SU-DHL-6 (cell line): ENCODE results near the gene GRIK1.

Experiments used
- H2AFZ ChIP-seq: fragments of 200-600 bp; sonication (generic); 2 replicates; pipeline ENCODE4 v1.6.1; 2014; ENCODE audit warnings: low read depth, mild to moderate bottlenecking, moderate library complexity, mixed read lengths, antibody characterized with exemption, low read length; ENCODE audit not compliant: severe bottlenecking
- H3F3A ChIP-seq: fragments of 200-600 bp; shearing (Covaris generic); 2 replicates; pipeline ENCODE4 v1.6.0; 2016; ENCODE audit warnings: antibody characterized with exemption, mild to moderate bottlenecking; ENCODE audit not compliant: insufficient read depth
- H3K27ac ChIP-seq: fragments of 200-600 bp; sonication (generic); 2 replicates; pipeline ENCODE4 v1.5.1; 2016; ENCODE audit warnings: low read depth, mild to moderate bottlenecking, low read length, moderate library complexity, mixed read lengths
- H3K27me3 ChIP-seq: fragments of 200-600 bp; sonication (generic), shearing (Covaris generic); 2 replicates; pipeline ENCODE4 v1.6.0; 2014; ENCODE audit warnings: mild to moderate bottlenecking, low read length
- H3K36me3 ChIP-seq: fragments of 200-600 bp; sonication (generic); 2 replicates; pipeline ENCODE4 v1.6.1; 2014; ENCODE audit warnings: mild to moderate bottlenecking, low read length, mixed read lengths
- H3K4me2 ChIP-seq: fragments of 300-600, 200-600 bp; shearing (Covaris generic), sonication (generic); 2 replicates; pipeline ENCODE4 v1.6.0; 2014; ENCODE audit warnings: low read length, low read depth, mild to moderate bottlenecking; ENCODE audit not compliant: poor library complexity, severe bottlenecking
- H3K4me3 ChIP-seq: fragments of 200-600 bp; sonication (generic); 2 replicates; pipeline ENCODE4 v1.5.1; 2014; ENCODE audit warnings: antibody characterized with exemption, low read length, mild to moderate bottlenecking, mixed read lengths; ENCODE audit not compliant: insufficient read depth, poor library complexity, severe bottlenecking
- H3K79me2 ChIP-seq: fragments of 200-600 bp; sonication (generic); 2 replicates; pipeline ENCODE4 v1.6.1; 2014; ENCODE audit warnings: mild to moderate bottlenecking, low read length, moderate library complexity; ENCODE audit not compliant: insufficient read depth
- H3K9ac ChIP-seq: fragments of 200-600 bp; sonication (generic); 2 replicates; pipeline ENCODE4 v1.7.0; 2014; ENCODE audit warnings: mild to moderate bottlenecking, low read length
- H3K9me2 ChIP-seq: fragments of 200-600 bp; sonication (generic); replicated peaks from 2 replicates; pipeline ENCODE4 v1.6.1; 2014; ENCODE audit warnings: low read length; ENCODE audit not compliant: insufficient read depth
- H3K9me3 ChIP-seq: fragments of 200-600 bp; sonication (generic); 2 replicates; pipeline ENCODE4 v1.6.1; 2014; ENCODE audit warnings: low read length, mixed read lengths; ENCODE audit not compliant: insufficient read depth
- H4K20me1 ChIP-seq: fragments of 200-600 bp; sonication (generic); 2 replicates; pipeline ENCODE4 v1.6.1; 2014; ENCODE audit warnings: low read depth, mild to moderate bottlenecking, antibody characterized with exemption, low read length, moderate library complexity, mixed read lengths
- CTCF ChIP-seq: fragments of 200-600 bp; sonication (generic); IDR thresholded peaks from one replicate; pipeline ENCODE4 v1.5.1; 2017; ENCODE audit warnings: antibody characterized with exemption, mild to moderate bottlenecking, low read length, moderate library complexity; ENCODE audit not compliant: insufficient read depth, poor library complexity, severe bottlenecking
- EZH2phosphoT487 ChIP-seq: fragments of 200-600 bp; sonication (generic), shearing (Covaris generic); conservative IDR thresholded peaks from 2 replicates; pipeline ENCODE4 v1.6.1; 2018; ENCODE audit warnings: mild to moderate bottlenecking, antibody characterized with exemption, low read length, moderate library complexity, mixed read lengths

The GRIK1 gene

DNA sequence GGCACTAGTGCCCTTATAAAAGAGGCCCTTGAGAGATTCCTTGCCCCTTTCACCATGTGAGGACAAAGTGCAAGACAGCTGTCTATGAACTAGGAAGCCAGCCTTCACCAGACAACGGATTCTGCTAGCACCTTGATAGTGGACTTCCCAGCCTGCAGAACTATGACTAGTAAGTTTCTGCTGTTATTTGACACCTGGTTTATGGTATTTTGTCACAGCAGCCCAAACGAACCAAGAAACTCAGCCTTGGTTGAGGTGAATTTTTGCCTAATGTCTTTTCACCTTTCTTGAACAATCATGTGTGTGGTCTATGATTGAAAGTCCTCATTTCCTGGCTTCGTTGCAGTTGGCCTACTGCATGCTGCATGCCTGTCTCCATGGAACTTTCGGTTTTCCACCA, 302.2 kb downstream of the GRIK1 start:
- Histone ChIP-seq H3K27ac (no peak overlapping the region), H3K4me2 (no peak overlapping the region), H3K27me3 (no peaks in the 10 kb centered on the region), H3K9me3 (no peaks in the 10 kb centered on the region), H4K20me1 (no peaks in the 10 kb centered on the region), H2AFZ (no peak overlapping the region), H3K9ac (no peak overlapping the region), H3K36me3 (no peaks in the 10 kb centered on the region), H3K4me3 (no peak overlapping the region), H3F3A (no peaks in the 10 kb centered on the region), H3K79me2 (no peaks in the 10 kb centered on the region), H3K9me2 (no peaks in the 10 kb centered on the region)
- TF ChIP-seq EZH2phosphoT487, result no peak
- no peak for TF ChIP-seq CTCF

GRCh38 chr21:29637134-29637533, 302.7 kb downstream of the GRIK1 start:
- H3K4me2 ChIP-seq, result no peak overlapping the region
- TF ChIP-seq EZH2phosphoT487 (no peak), CTCF (no peak)
- no peaks in the 10 kb centered on the region for H3F3A ChIP-seq
- H3K27ac ChIP-seq, result no peak overlapping the region
- no peaks in the 10 kb centered on the region for H3K79me2 ChIP-seq
- no peaks in the 10 kb centered on the region for H3K36me3 ChIP-seq
- no peak overlapping the region for H3K9ac ChIP-seq
- H2AFZ ChIP-seq, result no peak overlapping the region
- H3K27me3 ChIP-seq, result no peaks in the 10 kb centered on the region
- H3K9me3 ChIP-seq, result no peaks in the 10 kb centered on the region
- H3K4me3 ChIP-seq, result no peak overlapping the region
- H4K20me1 ChIP-seq, result no peaks in the 10 kb centered on the region
- H3K9me2 ChIP-seq, result no peaks in the 10 kb centered on the region

DNA sequence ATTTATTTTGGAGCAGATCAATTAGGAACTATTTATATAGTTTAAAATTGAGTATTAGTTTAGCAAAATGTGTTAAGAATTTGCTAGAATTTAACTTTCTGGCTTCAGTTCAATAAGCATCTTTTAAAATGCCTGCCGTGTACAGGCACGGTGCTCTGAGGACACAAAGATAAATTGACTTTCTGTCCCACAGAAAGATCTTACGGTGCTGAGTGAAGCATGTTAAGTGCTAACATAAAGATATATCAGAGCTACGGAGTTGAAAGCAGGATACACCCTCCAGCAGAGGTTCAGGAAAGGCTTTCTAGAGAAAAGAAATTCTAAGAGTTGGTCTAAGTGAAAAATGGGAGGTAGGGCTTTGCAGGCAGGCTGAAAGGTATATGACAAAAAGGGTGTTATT, 305.4 kb downstream of the GRIK1 start:
- Histone ChIP-seq H2AFZ (no peak overlapping the region), H3K9me3 (no peaks in the 10 kb centered on the region), H3K9me2 (no peaks in the 10 kb centered on the region), H3K9ac (no peak overlapping the region), H3K27me3 (no peaks in the 10 kb centered on the region), H4K20me1 (no peaks in the 10 kb centered on the region), H3K27ac (no peak overlapping the region), H3K4me3 (no peak overlapping the region), H3K4me2 (no peak overlapping the region), H3K79me2 (no peaks in the 10 kb centered on the region), H3F3A (no peaks in the 10 kb centered on the region), H3K36me3 (no peaks in the 10 kb centered on the region)
- TF ChIP-seq EZH2phosphoT487 (no peak), CTCF (no peak)

GRCh38 chr21:29633756-29634155, 306.0 kb downstream of the GRIK1 start:
- Histone ChIP-seq H3K9me2 (no peaks in the 10 kb centered on the region), H3K9ac (no peak overlapping the region), H4K20me1 (no peaks in the 10 kb centered on the region), H3F3A (no peaks in the 10 kb centered on the region), H3K79me2 (no peaks in the 10 kb centered on the region), H3K36me3 (no peaks in the 10 kb centered on the region), H3K4me2 (no peak overlapping the region), H3K4me3 (no peak overlapping the region), H3K27me3 (no peaks in the 10 kb centered on the region), H3K9me3 (no peaks in the 10 kb centered on the region), H2AFZ (no peak overlapping the region), H3K27ac (no peak overlapping the region)
- TF ChIP-seq EZH2phosphoT487 (no peak), CTCF (no peak)
